ENCODE data around the gene ZNF207.

Gene ZNF207

DNA sequence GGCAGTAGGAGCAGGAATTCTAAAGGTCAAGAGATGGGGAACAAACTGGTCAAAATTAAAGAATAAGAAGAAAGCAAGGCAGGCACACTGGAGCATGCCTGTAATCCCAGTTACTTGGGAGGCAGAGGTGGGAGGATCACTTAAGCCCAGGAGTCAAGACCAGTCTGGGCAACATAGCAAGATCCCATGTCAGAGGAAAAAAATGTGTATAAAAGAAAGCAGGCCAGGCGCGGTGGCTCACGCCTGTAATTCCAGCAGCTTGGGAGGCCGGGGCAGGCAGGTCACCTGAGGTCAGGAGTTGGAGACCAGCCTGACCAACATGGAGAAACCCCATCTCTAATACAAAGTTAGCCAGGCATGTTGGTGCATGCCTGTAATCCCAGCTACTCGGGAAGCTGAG lies 43.9 kb downstream of the ZNF207 start:
- no peak for ATAC-seq
- no peak for TF ChIP-seq ZNF70 (CRISPR knock-in tag; IDR thresholded peaks at IDR 0.05)
- no peak for TF ChIP-seq ZC3H10 (CRISPR knock-in tag; IDR thresholded peaks at IDR 0.05)
- no peak for TF ChIP-seq BACH2 (CRISPR knock-in tag; IDR thresholded peaks at IDR 0.05; ENCODE audit: borderline replicate concordance)
- TF ChIP-seq PPARA (CRISPR knock-in tag; IDR thresholded peaks at IDR 0.05; ENCODE audit: borderline replicate concordance) = no peak
- TF ChIP-seq, protein P1, sequence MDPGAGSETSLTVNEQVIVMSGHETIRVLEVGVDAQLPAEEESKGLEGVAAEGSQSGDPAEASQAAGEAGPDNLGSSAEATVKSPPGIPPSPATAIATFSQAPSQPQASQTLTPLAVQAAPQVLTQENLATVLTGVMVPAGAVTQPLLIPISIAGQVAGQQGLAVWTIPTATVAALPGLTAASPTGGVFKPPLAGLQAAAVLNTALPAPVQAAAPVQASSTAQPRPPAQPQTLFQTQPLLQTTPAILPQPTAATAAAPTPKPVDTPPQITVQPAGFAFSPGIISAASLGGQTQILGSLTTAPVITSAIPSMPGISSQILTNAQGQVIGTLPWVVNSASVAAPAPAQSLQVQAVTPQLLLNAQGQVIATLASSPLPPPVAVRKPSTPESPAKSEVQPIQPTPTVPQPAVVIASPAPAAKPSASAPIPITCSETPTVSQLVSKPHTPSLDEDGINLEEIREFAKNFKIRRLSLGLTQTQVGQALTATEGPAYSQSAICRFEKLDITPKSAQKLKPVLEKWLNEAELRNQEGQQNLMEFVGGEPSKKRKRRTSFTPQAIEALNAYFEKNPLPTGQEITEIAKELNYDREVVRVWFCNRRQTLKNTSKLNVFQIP (CRISPR knock-in tag; IDR thresholded peaks at IDR 0.05; ENCODE audit: borderline replicate concordance, low read depth) = no peak
- TF ChIP-seq, protein P2, sequence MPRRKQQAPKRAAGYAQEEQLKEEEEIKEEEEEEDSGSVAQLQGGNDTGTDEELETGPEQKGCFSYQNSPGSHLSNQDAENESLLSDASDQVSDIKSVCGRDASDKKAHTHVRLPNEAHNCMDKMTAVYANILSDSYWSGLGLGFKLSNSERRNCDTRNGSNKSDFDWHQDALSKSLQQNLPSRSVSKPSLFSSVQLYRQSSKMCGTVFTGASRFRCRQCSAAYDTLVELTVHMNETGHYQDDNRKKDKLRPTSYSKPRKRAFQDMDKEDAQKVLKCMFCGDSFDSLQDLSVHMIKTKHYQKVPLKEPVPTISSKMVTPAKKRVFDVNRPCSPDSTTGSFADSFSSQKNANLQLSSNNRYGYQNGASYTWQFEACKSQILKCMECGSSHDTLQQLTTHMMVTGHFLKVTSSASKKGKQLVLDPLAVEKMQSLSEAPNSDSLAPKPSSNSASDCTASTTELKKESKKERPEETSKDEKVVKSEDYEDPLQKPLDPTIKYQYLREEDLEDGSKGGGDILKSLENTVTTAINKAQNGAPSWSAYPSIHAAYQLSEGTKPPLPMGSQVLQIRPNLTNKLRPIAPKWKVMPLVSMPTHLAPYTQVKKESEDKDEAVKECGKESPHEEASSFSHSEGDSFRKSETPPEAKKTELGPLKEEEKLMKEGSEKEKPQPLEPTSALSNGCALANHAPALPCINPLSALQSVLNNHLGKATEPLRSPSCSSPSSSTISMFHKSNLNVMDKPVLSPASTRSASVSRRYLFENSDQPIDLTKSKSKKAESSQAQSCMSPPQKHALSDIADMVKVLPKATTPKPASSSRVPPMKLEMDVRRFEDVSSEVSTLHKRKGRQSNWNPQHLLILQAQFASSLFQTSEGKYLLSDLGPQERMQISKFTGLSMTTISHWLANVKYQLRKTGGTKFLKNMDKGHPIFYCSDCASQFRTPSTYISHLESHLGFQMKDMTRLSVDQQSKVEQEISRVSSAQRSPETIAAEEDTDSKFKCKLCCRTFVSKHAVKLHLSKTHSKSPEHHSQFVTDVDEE (CRISPR knock-in tag; IDR thresholded peaks at IDR 0.05) = no peak
- TF ChIP-seq TOX (CRISPR knock-in tag; IDR thresholded peaks at IDR 0.05; ENCODE audit: borderline replicate concordance) = no peak
- TF ChIP-seq, protein P3, sequence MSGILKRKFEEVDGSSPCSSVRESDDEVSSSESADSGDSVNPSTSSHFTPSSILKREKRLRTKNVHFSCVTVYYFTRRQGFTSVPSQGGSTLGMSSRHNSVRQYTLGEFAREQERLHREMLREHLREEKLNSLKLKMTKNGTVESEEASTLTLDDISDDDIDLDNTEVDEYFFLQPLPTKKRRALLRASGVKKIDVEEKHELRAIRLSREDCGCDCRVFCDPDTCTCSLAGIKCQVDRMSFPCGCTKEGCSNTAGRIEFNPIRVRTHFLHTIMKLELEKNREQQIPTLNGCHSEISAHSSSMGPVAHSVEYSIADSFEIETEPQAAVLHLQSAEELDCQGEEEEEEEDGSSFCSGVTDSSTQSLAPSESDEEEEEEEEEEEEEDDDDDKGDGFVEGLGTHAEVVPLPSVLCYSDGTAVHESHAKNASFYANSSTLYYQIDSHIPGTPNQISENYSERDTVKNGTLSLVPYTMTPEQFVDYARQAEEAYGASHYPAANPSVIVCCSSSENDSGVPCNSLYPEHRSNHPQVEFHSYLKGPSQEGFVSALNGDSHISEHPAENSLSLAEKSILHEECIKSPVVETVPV (CRISPR knock-in tag; IDR thresholded peaks at IDR 0.05) = no peak
- no peak for TF ChIP-seq TCF4 (CRISPR knock-in tag; IDR thresholded peaks at IDR 0.05; ENCODE audit: borderline replicate concordance)

DNA sequence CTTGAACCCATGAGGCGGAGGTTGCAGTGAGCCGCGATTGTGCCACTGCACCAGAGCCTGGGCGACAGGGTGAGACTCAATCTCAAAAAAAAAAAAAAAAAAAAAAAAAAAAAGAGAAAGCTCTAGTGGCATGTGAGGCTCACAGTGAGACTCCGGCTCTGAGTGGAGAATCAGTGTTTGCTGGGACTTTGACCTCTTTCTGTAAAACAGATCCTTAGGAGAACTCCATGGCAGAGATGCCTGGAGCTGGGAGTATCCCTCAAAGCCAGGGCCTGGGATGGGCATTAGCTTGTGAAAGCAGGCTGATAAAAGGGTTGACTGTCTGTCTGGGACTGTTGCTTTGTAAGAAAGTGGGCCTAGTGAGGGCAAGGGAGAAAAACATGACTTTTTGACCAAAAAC lies 46.4 kb downstream of the ZNF207 start:
- TF ChIP-seq, protein P4, sequence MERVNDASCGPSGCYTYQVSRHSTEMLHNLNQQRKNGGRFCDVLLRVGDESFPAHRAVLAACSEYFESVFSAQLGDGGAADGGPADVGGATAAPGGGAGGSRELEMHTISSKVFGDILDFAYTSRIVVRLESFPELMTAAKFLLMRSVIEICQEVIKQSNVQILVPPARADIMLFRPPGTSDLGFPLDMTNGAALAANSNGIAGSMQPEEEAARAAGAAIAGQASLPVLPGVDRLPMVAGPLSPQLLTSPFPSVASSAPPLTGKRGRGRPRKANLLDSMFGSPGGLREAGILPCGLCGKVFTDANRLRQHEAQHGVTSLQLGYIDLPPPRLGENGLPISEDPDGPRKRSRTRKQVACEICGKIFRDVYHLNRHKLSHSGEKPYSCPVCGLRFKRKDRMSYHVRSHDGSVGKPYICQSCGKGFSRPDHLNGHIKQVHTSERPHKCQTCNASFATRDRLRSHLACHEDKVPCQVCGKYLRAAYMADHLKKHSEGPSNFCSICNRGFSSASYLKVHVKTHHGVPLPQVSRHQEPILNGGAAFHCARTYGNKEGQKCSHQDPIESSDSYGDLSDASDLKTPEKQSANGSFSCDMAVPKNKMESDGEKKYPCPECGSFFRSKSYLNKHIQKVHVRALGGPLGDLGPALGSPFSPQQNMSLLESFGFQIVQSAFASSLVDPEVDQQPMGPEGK (CRISPR knock-in tag; IDR thresholded peaks at IDR 0.05; ENCODE audit: borderline replicate concordance) = no peak
- no peak for ATAC-seq

DNA sequence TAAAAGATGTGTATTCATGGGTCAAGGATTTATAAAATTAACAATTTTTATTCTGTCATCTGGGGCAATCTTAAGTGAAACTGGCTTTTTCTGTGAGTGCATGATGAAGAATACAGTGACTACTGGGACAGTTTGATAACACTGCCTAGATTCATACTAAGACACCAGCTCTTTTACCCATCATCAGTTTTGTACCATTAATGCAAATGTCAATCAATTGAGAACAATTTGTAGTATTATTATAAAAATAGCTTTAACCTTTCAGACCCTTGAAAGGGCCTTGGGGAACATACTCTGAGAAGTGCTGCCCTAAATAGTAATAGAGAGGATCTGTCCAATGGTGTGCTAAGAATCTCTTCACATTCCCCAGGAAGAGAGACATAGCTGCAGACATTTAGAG lies 49.0 kb downstream of the ZNF207 start:
- no peak; the same call in 2 of the 3 replicates for ATAC-seq
- TF ChIP-seq, protein P3 (CRISPR knock-in tag; IDR thresholded peaks at IDR 0.05) = no peak
- TF ChIP-seq TCF4 (CRISPR knock-in tag; IDR thresholded peaks at IDR 0.05; ENCODE audit: borderline replicate concordance) = no peak
- TF ChIP-seq, protein P2 (CRISPR knock-in tag; IDR thresholded peaks at IDR 0.05) = no peak
- TF ChIP-seq, protein P4 (CRISPR knock-in tag; IDR thresholded peaks at IDR 0.05; ENCODE audit: borderline replicate concordance) = no peak
- no peak for TF ChIP-seq GLIS3 (CRISPR knock-in tag; IDR thresholded peaks at IDR 0.05)
- TF ChIP-seq PPARA (CRISPR knock-in tag; IDR thresholded peaks at IDR 0.05; ENCODE audit: borderline replicate concordance) = no peak
- TF ChIP-seq OSR1 (CRISPR knock-in tag; IDR thresholded peaks at IDR 0.05) = no peak
- TF ChIP-seq, protein P1 (CRISPR knock-in tag; IDR thresholded peaks at IDR 0.05; ENCODE audit: borderline replicate concordance, low read depth) = no peak
- no peak for TF ChIP-seq CSDC2 (CRISPR knock-in tag; IDR thresholded peaks at IDR 0.05)
- no peak for TF ChIP-seq TOX (CRISPR knock-in tag; IDR thresholded peaks at IDR 0.05; ENCODE audit: borderline replicate concordance)
- TF ChIP-seq ISL1 (CRISPR knock-in tag; IDR thresholded peaks at IDR 0.05) = no peak
- TF ChIP-seq ZFP30 (CRISPR knock-in tag; IDR thresholded peaks at IDR 0.05) = no peak
- TF ChIP-seq ZC3H10 (CRISPR knock-in tag; IDR thresholded peaks at IDR 0.05) = no peak
- TF ChIP-seq ARNTL (CRISPR knock-in tag; IDR thresholded peaks at IDR 0.05; ENCODE audit: borderline replicate concordance, low read depth) = no peak
- TF ChIP-seq ZNF8 (CRISPR knock-in tag; IDR thresholded peaks at IDR 0.05) = no peak
- TF ChIP-seq ESRRG (CRISPR knock-in tag; IDR thresholded peaks at IDR 0.05) = no peak
- TF ChIP-seq, protein P5, sequence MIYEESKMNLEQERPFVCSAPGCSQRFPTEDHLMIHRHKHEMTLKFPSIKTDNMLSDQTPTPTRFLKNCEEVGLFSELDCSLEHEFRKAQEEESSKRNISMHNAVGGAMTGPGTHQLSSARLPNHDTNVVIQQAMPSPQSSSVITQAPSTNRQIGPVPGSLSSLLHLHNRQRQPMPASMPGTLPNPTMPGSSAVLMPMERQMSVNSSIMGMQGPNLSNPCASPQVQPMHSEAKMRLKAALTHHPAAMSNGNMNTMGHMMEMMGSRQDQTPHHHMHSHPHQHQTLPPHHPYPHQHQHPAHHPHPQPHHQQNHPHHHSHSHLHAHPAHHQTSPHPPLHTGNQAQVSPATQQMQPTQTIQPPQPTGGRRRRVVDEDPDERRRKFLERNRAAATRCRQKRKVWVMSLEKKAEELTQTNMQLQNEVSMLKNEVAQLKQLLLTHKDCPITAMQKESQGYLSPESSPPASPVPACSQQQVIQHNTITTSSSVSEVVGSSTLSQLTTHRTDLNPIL (CRISPR knock-in tag; IDR thresholded peaks at IDR 0.05; ENCODE audit: low read depth) = no peak
